ENCODE data around the gene XPA. TPM values are rescaled to one million over a fixed set of nuclear protein-coding genes. Genes with fewer than 3 reads are reported as not detected.

XPA gene
- polyA plus RNA-seq, 2 of the 4 experiments (the other 2 are of a cell fraction) = 8.0 to 14.0 TPM

DNA sequence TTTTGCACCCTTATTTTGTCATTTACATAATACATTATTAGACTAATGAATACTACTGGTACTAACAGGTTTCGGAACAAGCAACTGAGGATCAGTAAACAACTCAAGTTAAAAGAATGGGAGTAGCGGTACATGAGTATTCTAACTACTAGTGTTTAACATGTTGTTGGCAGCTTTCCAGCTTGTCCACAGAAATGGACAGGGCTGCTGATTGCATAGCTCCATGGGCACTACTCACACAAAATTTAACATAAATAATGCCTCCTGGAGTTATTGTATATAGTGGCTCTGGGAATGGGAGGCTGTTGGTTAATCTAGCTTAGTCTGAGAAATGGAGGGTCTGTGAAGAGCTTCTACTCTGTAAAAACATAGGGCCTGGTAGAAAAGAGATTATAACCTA lies 56.8 kb downstream of the XPA start:
- peaks cover 32% of the 10 kb centered on the region for H3K4me1 ChIP-seq
- H3K4me2 ChIP-seq = no peak overlapping the region
- H3K4me3 ChIP-seq = no peak overlapping the region
- H3K27ac ChIP-seq = no peak overlapping the region
- FAIRE-seq (no peak), ATAC-seq (no peak), DNase-seq (ENCODE audit: low read depth in 1 of 2, low spot score in 1 of 2) (no peak)
- POLR2A ChIA-PET = no interaction called here
- no peaks in the 10 kb centered on the region for H3K9me3 ChIP-seq
- CTCF ChIA-PET = interaction anchor here (0.7 kb wide), 1 partner anchor 42 kb away, joined by 3 read pairs; no protein-coding TSS in a partner anchor
- no peak for TF ChIP-seq NFE2L2 (conservative IDR thresholded peaks at IDR 0.05; ENCODE audit: low read length)
- no peak for TF ChIP-seq USF2 (IDR thresholded peaks at IDR 0.05)
- 94% methylated on average over 2 of the region's 2 CpGs for WGBS (ENCODE audit: missing lambda C conversion rate)

DNA sequence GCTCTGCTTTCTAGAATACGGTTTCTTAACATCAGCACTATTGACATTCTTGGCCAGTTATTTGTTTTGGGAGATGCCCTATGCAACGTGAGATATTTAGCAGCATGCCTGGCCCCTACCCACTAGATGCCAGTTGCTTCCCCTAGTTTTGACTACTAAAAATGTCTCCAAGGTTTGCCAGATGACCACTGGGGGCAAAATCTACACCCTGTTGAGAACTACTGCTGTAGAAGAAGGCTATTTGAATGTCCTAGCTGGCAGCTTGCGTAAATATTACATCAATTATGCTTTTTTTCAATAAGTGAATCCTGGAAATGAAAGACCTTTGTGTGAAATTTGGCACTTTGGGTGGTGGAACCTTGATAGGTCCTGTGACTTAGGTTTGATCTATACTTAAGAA lies 58.5 kb downstream of the XPA start:
- POLR2A ChIA-PET = no interaction called here
- H3K4me2 ChIP-seq = 0 out of 3 replicates have a peak overlapping the region, but pooled peaks have one; percentile 19
- CTCF ChIA-PET = interaction anchor here (1.2 kb wide), 1 partner anchor 12 kb away, joined by 4 read pairs; no protein-coding TSS in a partner anchor
- peaks cover 38% of the 10 kb centered on the region for H3K4me1 ChIP-seq
- TF ChIP-seq FOSB (CRISPR knock-in tag; IDR thresholded peaks at IDR 0.05) = no peak
- TF ChIP-seq MAFK (IDR thresholded peaks at IDR 0.05; ENCODE audit: partially characterized antibody) = no peak
- no peak for TF ChIP-seq MAZ (IDR thresholded peaks at IDR 0.05; ENCODE audit: borderline replicate concordance, low read depth, low read length)
- no peak for TF ChIP-seq EP300 (IDR thresholded peaks at IDR 0.05)
- no peak for TF ChIP-seq NFE2L2 (conservative IDR thresholded peaks at IDR 0.05; ENCODE audit: low read length)
- no peak for TF ChIP-seq MAX (IDR thresholded peaks at IDR 0.05)
- TF ChIP-seq EHMT2 (IDR thresholded peaks at IDR 0.05; ENCODE audit: low read depth) = no peak
- no peak for TF ChIP-seq ZFP36 (IDR thresholded peaks at IDR 0.05; ENCODE audit: borderline replicate concordance, partially characterized antibody)
- 55% methylated on average over 3 of the region's 3 CpGs for WGBS (ENCODE audit: missing lambda C conversion rate)
- ATAC-seq (peak; percentile 55 to 71; a peak in 4 of 6 replicates), DNase-seq (ENCODE audit: low read depth in 1 of 2, low spot score in 1 of 2) (peak; percentile 7 to 17), FAIRE-seq (no peak)
- H3K27ac ChIP-seq = no peak overlapping the region
- H3K4me3 ChIP-seq = no peak overlapping the region
- no peaks in the 10 kb centered on the region for H3K9me3 ChIP-seq

- WGBS (ENCODE audit: missing lambda C conversion rate) = 90% methylated on average over 3 of the region's 3 CpGs
- CTCF ChIA-PET = no interaction called here
- FAIRE-seq = no peak
- H3K4me2 ChIP-seq = peak overlapping the region; percentile 24; the same call in 2 of the 3 replicates
- no peak for DNase-seq (ENCODE audit: low read depth in 1 of 2, low spot score in 1 of 2)
- H3K9me3 ChIP-seq = no peaks in the 10 kb centered on the region
- POLR2A ChIA-PET = no interaction called here
- TF ChIP-seq TFCP2L1 (CRISPR knock-in tag; IDR thresholded peaks at IDR 0.05) (no peak), ZNF302 (CRISPR knock-in tag; IDR thresholded peaks at IDR 0.05) (no peak), KDM1A (IDR thresholded peaks at IDR 0.05; ENCODE audit: low read depth) (no peak), SMC3 (IDR thresholded peaks at IDR 0.05) (no peak), POLR2A (IDR thresholded peaks at IDR 0.05; ENCODE audit: low read length) (no peak), BHLHE40 (IDR thresholded peaks at IDR 0.05; ENCODE audit: low read depth, low read length) (no peak), HDAC2 (IDR thresholded peaks at IDR 0.05) (no peak), MYC (IDR thresholded peaks at IDR 0.05; ENCODE audit: borderline replicate concordance, low read length) (no peak), CTCF (IDR thresholded peaks at IDR 0.05) (no peak), BCL3 (IDR thresholded peaks at IDR 0.05) (no peak)
- TF ChIP-seq, protein P1, sequence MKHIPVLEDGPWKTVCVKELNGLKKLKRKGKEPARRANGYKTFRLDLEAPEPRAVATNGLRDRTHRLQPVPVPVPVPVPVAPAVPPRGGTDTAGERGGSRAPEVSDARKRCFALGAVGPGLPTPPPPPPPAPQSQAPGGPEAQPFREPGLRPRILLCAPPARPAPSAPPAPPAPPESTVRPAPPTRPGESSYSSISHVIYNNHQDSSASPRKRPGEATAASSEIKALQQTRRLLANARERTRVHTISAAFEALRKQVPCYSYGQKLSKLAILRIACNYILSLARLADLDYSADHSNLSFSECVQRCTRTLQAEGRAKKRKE (CRISPR knock-in tag; IDR thresholded peaks at IDR 0.05; ENCODE audit: low read depth) = no peak
- ATAC-seq = no peak
- peaks cover 38% of the 10 kb centered on the region for H3K4me1 ChIP-seq
- no peak overlapping the region for H3K27ac ChIP-seq
- no peak overlapping the region for H3K4me3 ChIP-seq
These were observed 60.2 kb downstream of the XPA start for GRCh38 chr9:97636903-97637302.
